KOPT-K1 (cell line): ENCODE data around the gene FXR2.

Experiments used
- H3K27ac ChIP-seq: fragments of 200-600 bp; sonication (generic); 2 replicates; pipeline ENCODE4 v1.5.1; 2016; ENCODE audit warnings: antibody characterized with exemption, mild to moderate bottlenecking, low read depth, low read length; ENCODE audit not compliant: poor library complexity, severe bottlenecking
- H3K36me3 ChIP-seq: fragments of 200-600 bp; sonication (generic); 2 replicates; pipeline ENCODE4 v1.5.1; 2017; ENCODE audit warnings: antibody characterized with exemption, mild to moderate bottlenecking, low read length, moderate library complexity; ENCODE audit not compliant: insufficient read depth
- H3K9me3 ChIP-seq: fragments of 200-600 bp; sonication (generic); 2 replicates; pipeline ENCODE4 v1.5.1; 2017; ENCODE audit warnings: antibody characterized with exemption, low read length, mild to moderate bottlenecking; ENCODE audit not compliant: insufficient read depth, poor library complexity, severe bottlenecking

The FXR2 gene

DNA sequence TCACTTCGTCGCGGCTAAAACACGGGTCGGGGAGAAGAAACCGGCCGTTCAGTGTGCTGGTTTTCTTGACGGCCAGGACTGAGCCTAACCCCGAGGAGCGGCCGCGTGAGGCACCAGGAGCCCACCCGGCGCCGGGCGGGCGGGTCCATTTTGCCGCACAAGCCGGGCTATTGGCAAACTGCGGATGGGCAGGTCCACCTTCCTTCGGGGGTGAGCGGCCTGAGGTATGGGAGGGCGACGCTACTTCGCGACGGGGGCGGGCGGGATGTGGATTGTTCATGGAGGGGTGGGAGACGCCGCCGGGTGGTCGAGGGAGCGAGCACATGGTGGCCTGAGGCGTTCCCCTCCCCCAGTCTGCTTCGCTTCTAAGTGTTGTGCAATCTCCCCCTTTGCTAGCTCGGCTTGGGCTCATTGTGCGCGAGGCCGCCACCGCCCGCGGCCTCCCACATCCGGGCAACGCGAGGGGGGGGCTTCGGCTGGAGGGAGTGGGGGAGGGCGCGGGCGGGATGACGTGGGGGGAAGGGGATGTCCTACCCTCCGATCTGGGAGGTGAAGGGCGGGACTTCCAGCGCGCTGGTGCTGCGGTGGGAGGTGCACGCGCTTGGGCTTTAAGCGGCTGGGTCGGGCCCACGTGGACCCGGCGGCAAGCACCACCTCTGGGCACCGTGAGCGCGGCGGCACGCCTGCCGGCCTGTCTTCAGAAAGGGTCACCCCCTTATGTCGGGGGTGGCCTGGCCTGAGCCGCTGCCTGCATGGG, 41.2 kb downstream of the FXR2 start:
- Histone ChIP-seq H3K36me3 (peaks cover 76% of the 10 kb centered on the region), H3K27ac (peak overlapping the region; percentile 94)

DNA sequence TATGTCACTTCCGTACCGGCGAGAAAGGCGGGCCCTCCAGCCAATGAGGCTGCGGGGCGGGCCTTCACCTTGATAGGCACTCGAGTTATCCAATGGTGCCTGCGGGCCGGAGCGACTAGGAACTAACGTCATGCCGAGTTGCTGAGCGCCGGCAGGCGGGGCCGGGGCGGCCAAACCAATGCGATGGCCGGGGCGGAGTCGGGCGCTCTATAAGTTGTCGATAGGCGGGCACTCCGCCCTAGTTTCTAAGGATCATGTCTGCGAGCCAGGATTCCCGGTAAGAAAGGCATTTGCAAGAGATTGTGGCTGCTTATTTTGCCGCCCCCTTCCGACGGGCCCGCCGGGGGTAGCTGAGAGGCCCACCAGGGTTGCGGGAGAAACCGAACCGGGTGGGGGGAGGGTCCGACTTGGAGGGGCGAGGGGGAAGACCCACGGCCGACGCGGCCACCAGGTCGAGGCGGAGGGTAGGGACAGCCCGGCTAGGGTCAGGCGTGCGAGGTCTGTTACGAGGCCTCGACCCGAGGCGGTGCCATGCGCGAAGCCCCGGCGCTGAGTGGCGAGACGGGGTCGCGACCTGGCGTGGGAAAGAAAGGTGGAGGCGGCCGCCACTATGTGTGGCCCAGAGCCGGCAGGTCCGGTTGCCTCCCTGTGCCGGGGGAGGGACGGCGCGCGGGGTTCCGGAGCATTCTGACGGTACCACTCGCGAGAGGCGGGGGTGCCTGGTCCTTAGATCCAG, 41.9 kb downstream of the FXR2 start:
- Histone ChIP-seq H3K36me3 (peaks cover 73% of the 10 kb centered on the region), H3K9me3 (no peaks in the 10 kb centered on the region), H3K27ac (peak overlapping the region; percentile 94)

More for the DNA sequence above, 41.2 kb downstream of the FXR2 start:
- H3K9me3 ChIP-seq: no peaks in the 10 kb centered on the region

GRCh38 chr17:7572338-7572587, 42.4 kb downstream of the FXR2 start:
- Histone ChIP-seq H3K27ac (peak overlapping the region; percentile 73), H3K36me3 (peaks cover 73% of the 10 kb centered on the region), H3K9me3 (no peaks in the 10 kb centered on the region)

GRCh38 chr17:7570351-7570750, 44.3 kb downstream of the FXR2 start:
- no peaks in the 10 kb centered on the region for H3K9me3 ChIP-seq
- no peak overlapping the region for H3K27ac ChIP-seq
- peaks cover 73% of the 10 kb centered on the region for H3K36me3 ChIP-seq

- Histone ChIP-seq H3K9me3 (no peaks in the 10 kb centered on the region), H3K36me3 (peaks cover 73% of the 10 kb centered on the region), H3K27ac (no peak overlapping the region)
Measured at GRCh38 chr17:7569571-7569970, 45.1 kb downstream of the FXR2 start.

DNA sequence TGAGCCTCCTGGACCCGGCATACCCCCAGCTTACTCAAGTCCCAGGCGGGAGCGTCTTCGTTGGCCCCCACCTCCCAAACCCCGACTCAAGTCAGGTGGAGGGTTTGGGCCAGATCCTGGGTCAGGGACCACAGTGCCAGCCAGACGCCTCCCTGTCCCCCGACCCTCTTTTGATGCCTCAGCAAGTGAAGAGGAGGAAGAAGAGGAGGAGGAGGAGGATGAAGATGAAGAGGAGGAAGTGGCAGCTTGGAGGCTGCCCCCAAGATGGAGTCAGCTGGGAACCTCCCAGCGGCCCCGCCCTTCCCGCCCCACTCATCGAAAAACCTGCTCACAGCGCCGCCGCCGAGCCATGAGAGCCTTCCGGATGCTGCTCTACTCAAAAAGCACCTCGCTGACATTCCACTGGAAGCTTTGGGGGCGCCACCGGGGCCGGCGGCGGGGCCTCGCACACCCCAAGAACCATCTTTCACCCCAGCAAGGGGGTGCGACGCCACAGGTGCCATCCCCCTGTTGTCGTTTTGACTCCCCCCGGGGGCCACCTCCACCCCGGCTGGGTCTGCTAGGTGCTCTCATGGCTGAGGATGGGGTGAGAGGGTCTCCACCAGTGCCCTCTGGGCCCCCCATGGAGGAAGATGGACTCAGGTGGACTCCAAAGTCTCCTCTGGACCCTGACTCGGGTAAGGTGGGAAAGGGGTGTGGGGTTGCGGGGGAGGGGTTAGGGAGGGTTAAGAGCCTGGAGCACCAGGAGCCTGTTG, 51.4 kb downstream of the FXR2 start:
- H3K9me3 ChIP-seq: no peaks in the 10 kb centered on the region
- no peak overlapping the region for H3K27ac ChIP-seq
- H3K36me3 ChIP-seq: peaks cover 53% of the 10 kb centered on the region

GRCh38 chr17:7562208-7562605, 52.5 kb downstream of the FXR2 start:
- peaks cover 45% of the 10 kb centered on the region for H3K36me3 ChIP-seq
- H3K27ac ChIP-seq: peak overlapping the region; percentile 76
- H3K9me3 ChIP-seq: no peaks in the 10 kb centered on the region

GRCh38 chr17:7561589-7562207, 53.0 kb downstream of the FXR2 start, which contains the start of gene SENP3:
Gene SENP3, plus strand, starts transcription at chr17:7561919. Its CDS starts 1,158 bp downstream, at chr17:7563077.
- H3K27ac ChIP-seq: peak within 1 kb of the TSS; percentile 76
- H3K36me3 ChIP-seq: peaks cover 40% of the 10 kb centered on the region
- H3K9me3 ChIP-seq: no peaks in the 10 kb centered on the region

DNA sequence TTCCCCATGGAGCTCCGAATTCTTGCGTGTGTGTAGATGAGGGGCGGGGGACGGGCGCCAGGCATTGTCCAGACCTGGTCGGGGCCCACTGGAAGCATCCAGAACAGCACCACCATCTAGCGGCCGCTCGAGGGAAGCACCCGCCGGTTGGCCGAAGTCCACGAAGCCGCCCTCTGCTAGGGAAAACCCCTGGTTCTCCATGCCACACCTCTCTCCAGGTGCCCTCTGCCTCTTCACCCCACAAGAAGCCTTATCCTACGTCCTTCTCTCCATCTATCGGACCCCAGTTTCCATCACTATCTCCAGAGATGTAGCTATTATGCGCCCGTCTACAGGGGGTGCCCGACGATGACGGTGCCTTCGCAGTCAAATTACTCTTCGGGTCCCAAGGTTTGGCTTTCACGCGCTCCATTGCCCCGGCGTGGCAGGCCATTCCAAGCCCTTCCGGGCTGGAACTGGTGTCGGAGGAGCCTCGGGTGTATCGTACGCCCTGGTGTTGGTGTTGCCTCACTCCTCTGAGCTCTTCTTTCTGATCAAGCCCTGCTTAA, 53.6 kb downstream of the FXR2 start:
- Histone ChIP-seq H3K36me3 (peaks cover 34% of the 10 kb centered on the region), H3K27ac (peak overlapping the region; percentile 76), H3K9me3 (no peaks in the 10 kb centered on the region)

DNA sequence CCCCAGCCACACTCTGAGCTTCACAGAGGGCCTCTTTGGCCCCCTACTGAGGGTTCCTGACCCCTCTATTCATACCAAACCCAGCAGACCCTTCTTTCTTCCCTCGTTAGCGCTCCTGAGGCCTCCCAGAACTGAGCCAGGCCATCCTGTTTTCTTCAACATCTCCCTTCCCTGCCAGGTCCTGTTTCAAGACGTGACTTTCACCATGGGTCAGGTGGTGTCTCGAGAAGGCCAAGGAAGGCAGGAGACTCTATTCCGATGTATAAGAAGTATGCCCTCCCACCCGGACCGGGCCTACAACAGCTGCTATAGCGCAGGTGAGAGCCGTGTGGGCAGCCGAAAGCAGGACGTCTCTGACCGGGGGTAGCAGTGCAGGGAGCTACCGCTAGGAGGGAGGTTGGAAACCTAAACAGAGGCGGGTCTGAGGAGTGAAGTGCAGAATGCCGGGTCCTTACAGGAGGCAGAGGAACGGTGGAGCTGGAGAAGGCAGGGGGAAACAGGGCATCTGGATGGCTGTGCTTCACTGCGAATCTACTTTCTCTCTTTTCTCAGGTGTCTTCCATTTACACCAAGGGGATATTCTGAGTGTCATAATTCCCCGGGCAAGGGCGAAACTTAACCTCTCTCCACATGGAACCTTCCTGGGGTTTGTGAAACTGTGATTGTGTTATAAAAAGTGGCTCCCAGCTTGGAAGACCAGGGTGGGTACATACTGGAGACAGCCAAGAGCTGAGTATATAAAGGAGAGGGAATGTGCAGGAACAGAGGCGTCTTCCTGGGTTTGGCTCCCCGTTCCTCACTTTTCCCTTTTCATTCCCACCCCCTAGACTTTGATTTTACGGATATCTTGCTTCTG, 54.3 kb downstream of the FXR2 start:
- Histone ChIP-seq H3K27ac (peak overlapping the region; percentile 76), H3K9me3 (no peaks in the 10 kb centered on the region), H3K36me3 (peaks cover 27% of the 10 kb centered on the region)

DNA sequence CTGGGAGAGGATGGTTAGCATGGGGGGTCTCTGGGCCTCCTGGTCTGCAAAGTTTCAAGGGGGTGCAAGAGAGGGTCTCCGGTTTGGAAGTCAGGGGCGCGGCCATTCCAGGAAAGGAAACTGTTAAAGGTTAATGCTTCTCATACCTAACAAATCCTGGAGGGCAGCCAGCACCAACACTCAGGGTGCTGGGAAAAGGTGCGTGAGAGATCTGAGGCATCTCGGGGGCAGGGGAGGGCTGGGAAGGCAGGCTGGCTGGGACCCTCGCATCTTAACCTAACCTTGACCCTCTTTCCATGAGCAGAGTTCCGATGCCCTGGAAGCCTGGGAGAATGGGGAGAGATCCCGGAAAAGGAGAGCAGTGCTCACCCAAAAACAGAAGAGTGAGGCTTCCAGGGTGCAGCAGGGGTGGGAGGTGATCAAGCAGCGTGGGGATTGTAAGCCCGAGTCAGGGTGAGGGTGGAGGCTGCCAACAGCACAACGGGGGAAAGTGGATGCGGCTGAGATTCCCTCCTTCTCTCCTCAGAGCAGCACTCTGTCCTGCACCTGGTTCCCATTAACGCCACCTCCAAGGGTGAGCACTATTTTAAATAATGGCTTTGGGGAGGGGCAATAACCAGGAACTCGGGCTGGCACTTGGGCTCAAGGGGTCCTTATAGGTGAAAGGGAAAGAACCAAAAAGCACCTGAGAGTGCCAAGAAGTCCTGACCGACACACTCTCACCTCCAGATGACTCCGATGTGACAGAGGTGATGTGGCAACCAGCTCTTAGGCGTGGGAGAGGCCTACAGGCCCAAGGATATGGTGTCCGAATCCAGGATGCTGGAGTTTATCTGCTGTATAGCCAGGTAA, 55.2 kb downstream of the FXR2 start:
- Histone ChIP-seq H3K36me3 (peaks cover 18% of the 10 kb centered on the region), H3K27ac (no peak overlapping the region), H3K9me3 (no peaks in the 10 kb centered on the region)

DNA sequence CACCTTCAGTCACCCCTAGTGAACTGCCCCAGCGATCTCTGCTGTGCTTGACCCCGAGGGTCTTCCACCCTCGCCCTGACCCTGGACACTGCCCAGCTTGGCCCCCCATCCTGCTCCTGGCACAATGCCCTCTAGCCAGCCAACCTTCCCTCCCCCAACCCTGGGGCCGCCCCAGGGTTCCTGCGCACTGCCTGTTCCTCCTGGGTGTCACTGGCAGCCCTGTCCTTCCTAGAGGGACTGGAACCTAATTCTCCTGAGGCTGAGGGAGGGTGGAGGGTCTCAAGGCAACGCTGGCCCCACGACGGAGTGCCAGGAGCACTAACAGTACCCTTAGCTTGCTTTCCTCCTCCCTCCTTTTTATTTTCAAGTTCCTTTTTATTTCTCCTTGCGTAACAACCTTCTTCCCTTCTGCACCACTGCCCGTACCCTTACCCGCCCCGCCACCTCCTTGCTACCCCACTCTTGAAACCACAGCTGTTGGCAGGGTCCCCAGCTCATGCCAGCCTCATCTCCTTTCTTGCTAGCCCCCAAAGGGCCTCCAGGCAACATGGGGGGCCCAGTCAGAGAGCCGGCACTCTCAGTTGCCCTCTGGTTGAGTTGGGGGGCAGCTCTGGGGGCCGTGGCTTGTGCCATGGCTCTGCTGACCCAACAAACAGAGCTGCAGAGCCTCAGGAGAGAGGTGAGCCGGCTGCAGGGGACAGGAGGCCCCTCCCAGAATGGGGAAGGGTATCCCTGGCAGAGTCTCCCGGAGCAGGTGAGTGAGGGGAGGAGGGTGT, 56.0 kb downstream of the FXR2 start, which contains the start of gene TNFSF13:
Gene TNFSF13, plus strand, starts transcription at position 207 of the 776 bp plus-strand sequence. Its CDS starts 290 bp downstream, at position 497.
- Histone ChIP-seq H3K36me3 (peaks cover 10% of the 10 kb centered on the region), H3K27ac (no peak within 1 kb of the TSS), H3K9me3 (no peaks in the 10 kb centered on the region)
